OCI-LY1 (cell line): ENCODE measurements around the gene MYO18B.

Source experiments
- CTCF ChIP-seq: fragments of 200-600 bp; sonication (generic), shearing (Covaris generic); IDR thresholded peaks from 2 replicates; pipeline ENCODE4 v1.5.1; 2017; ENCODE audit warnings: mild to moderate bottlenecking, antibody characterized with exemption, low read length, moderate library complexity, mixed read lengths
- EZH2 ChIP-seq: fragments of 200-600 bp; sonication (generic), shearing (Covaris generic); IDR thresholded peaks from 2 replicates; pipeline ENCODE4 v1.8.0; 2017; ENCODE audit warnings: borderline replicate concordance, mixed run types, mild to moderate bottlenecking, antibody characterized with exemption, low read length, moderate library complexity, mixed read lengths

DNA sequence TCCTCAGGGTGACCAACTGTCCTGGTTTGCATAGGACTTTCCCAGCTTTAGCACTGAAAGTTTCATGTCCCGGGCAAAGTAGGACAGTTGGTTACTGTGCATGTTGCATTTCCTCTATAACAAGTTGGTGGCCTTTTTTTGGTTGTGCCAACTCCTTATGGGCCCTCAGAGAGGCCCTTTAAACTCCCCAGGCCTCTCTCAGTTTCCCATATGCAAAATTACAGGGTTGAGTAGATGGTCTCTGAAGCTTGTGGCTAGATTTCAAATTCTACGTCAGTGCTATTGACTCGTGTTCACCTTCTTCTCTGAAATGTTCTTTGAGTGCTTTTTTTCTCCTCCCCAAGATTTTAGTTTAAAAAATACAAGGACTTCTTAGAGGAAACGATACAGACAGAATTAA, 92.5 kb downstream of the MYO18B start:
- TF ChIP-seq CTCF, result no peak
- TF ChIP-seq EZH2, result no peak
